ENCODE results near the gene OSBP2. TPM values are rescaled to one million over a fixed set of nuclear protein-coding genes. Genes with fewer than 3 reads are reported as not detected.

The OSBP2 gene
- total RNA-seq, 1 donor from 2014 or later: 0.58 TPM

GRCh38 chr22:30909306-30909705, 214.6 kb downstream of the OSBP2 start:
- Histone ChIP-seq H3K79me2 (ENCODE audit: low read depth) (no peaks in the 10 kb centered on the region), H2AFZ (replicated peaks) (no peak overlapping the region), H3K4me2 (no peak overlapping the region), H3K27ac (no peak overlapping the region), H3K4me1 (no peaks in the 10 kb centered on the region), H3K9me3 (ENCODE audit: low read depth) (peaks cover 7% of the 10 kb centered on the region), H4K20me1 (ENCODE audit: low read depth) (no peaks in the 10 kb centered on the region), H3K4me3 (no peak overlapping the region), H3K27me3 (no peaks in the 10 kb centered on the region), H3F3A (ENCODE audit: low read depth) (no peaks in the 10 kb centered on the region), H3K9ac (no peak overlapping the region), H3K36me3 (no peaks in the 10 kb centered on the region)
- H3K4me3 Mint-ChIP-seq: no peak overlapping the region
- no peaks in the 10 kb centered on the region for H3K4me1 Mint-ChIP-seq
- H3K27me3 Mint-ChIP-seq (ENCODE audit: insufficient read depth, low read depth): peaks cover 6% of the 10 kb centered on the region
- no peak overlapping the region for H3K27ac Mint-ChIP-seq
- no peaks in the 10 kb centered on the region for H3K9me3 Mint-ChIP-seq
- DNase-seq (ENCODE audit: low spot score): no peak
- TF ChIP-seq CTCF (IDR thresholded peaks at IDR 0.05): no peak
- TF ChIP-seq EZH2 (IDR thresholded peaks at IDR 0.05): no peak
- no peak for TF ChIP-seq EZH2phosphoT487 (IDR thresholded peaks at IDR 0.05)
- H3K36me3 Mint-ChIP-seq: no peaks in the 10 kb centered on the region

- no peak overlapping the region for H3K4me2 ChIP-seq
- no peak overlapping the region for H3K27ac ChIP-seq
- peaks cover 7% of the 10 kb centered on the region for H3K9me3 ChIP-seq (ENCODE audit: low read depth)
- H3K9ac ChIP-seq: no peak overlapping the region
- Mint-ChIP-seq H3K4me1 (no peaks in the 10 kb centered on the region), H3K27ac (no peak overlapping the region), H3K9me3 (no peaks in the 10 kb centered on the region), H3K4me3 (no peak overlapping the region), H3K27me3 (ENCODE audit: insufficient read depth, low read depth) (peaks cover 6% of the 10 kb centered on the region), H3K36me3 (no peaks in the 10 kb centered on the region)
- no peak for DNase-seq (ENCODE audit: low spot score)
- no peaks in the 10 kb centered on the region for H3K27me3 ChIP-seq
- TF ChIP-seq CTCF (IDR thresholded peaks at IDR 0.05) (no peak), EZH2phosphoT487 (IDR thresholded peaks at IDR 0.05) (no peak), EZH2 (IDR thresholded peaks at IDR 0.05) (no peak)
- H3K36me3 ChIP-seq: no peaks in the 10 kb centered on the region
- no peaks in the 10 kb centered on the region for H3K79me2 ChIP-seq (ENCODE audit: low read depth)
- H4K20me1 ChIP-seq (ENCODE audit: low read depth): no peaks in the 10 kb centered on the region
- no peak overlapping the region for H3K4me3 ChIP-seq
- no peaks in the 10 kb centered on the region for H3F3A ChIP-seq (ENCODE audit: low read depth)
- H3K4me1 ChIP-seq: no peaks in the 10 kb centered on the region
- no peak overlapping the region for H2AFZ ChIP-seq (replicated peaks)
These were observed 215.7 kb downstream of the OSBP2 start for GRCh38 chr22:30910358-30910757.

- Histone ChIP-seq H4K20me1 (ENCODE audit: low read depth) (no peaks in the 10 kb centered on the region), H3K27me3 (no peaks in the 10 kb centered on the region), H3K4me2 (no peak overlapping the region), H3F3A (ENCODE audit: low read depth) (peaks cover 9% of the 10 kb centered on the region), H2AFZ (replicated peaks) (no peak overlapping the region), H3K36me3 (no peaks in the 10 kb centered on the region), H3K4me1 (peaks cover 4% of the 10 kb centered on the region), H3K4me3 (no peak overlapping the region), H3K9ac (no peak overlapping the region), H3K79me2 (ENCODE audit: low read depth) (no peaks in the 10 kb centered on the region), H3K27ac (no peak overlapping the region), H3K9me3 (ENCODE audit: low read depth) (no peaks in the 10 kb centered on the region)
- H3K36me3 Mint-ChIP-seq: no peaks in the 10 kb centered on the region
- no peak for DNase-seq (ENCODE audit: low spot score)
- no peak overlapping the region for H3K4me3 Mint-ChIP-seq
- TF ChIP-seq CTCF (IDR thresholded peaks at IDR 0.05) (no peak), EZH2phosphoT487 (IDR thresholded peaks at IDR 0.05) (no peak), EZH2 (IDR thresholded peaks at IDR 0.05) (no peak)
- H3K27ac Mint-ChIP-seq: no peak overlapping the region
- H3K27me3 Mint-ChIP-seq (ENCODE audit: insufficient read depth, low read depth): no peaks in the 10 kb centered on the region
- peaks cover 2% of the 10 kb centered on the region for H3K9me3 Mint-ChIP-seq
- no peaks in the 10 kb centered on the region for H3K4me1 Mint-ChIP-seq
These were observed 224.1 kb downstream of the OSBP2 start for GRCh38 chr22:30918761-30919160.

Measured in neural progenitor cell (in vitro differentiated cells).